Measurements from ENCODE around the gene KRT1.

The KRT1 gene

DNA sequence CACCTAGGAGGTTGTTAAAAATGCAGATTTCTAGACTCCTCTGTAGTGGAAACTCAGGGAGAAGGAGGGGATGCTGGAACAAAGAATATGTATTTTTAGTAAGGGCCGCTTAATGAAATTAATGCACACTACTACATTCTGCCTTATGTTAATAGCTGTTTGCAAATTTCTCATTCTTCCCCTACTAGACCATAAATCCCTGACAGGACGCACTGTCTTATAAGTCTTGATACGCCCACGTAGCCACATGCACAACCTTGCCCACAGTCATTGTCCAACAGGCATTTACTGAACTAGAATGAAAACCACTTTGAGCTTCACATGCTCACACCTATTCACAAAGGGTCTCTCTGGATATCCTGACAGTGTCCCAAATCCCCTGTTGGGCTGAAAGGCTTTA lies 38.7 kb downstream of the KRT1 start:
- TF ChIP-seq CTCF (conservative IDR thresholded peaks at IDR 0.05; ENCODE audit: control insufficient read depth, insufficient read depth, low read depth, low read length) = no peak
- no peak for DNase-seq (ENCODE audit: low read depth)

DNA sequence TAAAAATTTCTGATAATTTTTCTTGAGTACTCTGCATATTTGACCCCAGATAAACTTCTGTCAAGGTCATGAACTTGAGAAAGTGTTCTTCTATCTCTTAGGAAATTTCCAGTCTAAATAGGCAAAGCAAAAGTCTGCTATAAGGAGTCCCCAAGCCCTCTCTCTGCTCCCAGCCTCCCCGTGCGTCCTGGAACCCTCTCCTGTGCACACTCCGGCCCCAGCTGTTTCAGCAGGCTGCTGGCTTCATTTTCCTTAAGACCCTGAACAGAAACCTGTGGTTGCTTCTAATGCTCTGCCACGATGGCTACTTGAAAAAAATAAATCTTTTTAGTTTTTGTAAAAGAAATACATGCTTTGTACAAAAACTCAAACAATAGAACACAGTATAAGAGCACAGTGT lies 42.9 kb downstream of the KRT1 start:
- TF ChIP-seq CTCF (conservative IDR thresholded peaks at IDR 0.05; ENCODE audit: control insufficient read depth, insufficient read depth, low read depth, low read length) = no peak

More for the DNA sequence above, 38.7 kb downstream of the KRT1 start:
- H3K4me3 ChIP-seq (ENCODE audit: control insufficient read depth, low read depth, low read length) = no peak overlapping the region

DNA sequence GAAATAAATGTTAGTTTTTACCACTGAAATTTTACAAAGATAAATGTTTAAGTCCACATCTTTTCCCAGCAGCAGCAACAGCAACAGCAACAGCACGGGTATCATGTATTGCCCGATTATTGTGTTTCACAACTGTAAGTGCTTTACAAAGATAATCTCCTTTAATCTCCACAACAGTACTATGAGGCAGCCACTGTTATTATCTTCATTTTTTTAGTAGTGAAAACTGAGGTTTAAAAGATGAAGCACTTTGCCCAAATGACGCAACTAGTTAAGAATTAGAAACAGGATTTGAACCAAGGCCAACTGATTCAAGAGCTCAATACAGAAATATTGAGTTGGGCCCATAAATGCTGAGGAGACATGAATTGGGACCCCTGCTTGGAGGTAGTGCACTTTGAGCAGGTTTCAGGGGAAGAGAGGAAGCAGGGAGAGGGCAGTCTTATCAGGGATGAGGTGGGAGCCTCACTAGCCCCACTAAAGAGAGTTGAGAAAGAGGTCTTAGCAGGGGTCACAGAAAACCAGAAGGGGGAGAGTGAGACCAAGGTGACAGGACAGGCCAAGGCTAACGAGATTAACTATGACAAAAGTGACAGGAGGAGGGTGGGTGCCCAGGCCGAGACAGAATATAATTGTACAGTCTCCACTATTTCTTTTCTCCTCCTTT lies 43.5 kb downstream of the KRT1 start:
- H3K4me3 ChIP-seq (ENCODE audit: control insufficient read depth, low read depth, low read length) = no peak overlapping the region
- peak; percentile 17 for DNase-seq (ENCODE audit: low read depth)
- TF ChIP-seq CTCF (conservative IDR thresholded peaks at IDR 0.05; ENCODE audit: control insufficient read depth, insufficient read depth, low read depth, low read length) = no peak

More for the DNA sequence above, 42.9 kb downstream of the KRT1 start:
- DNase-seq (ENCODE audit: low read depth) = no peak
- H3K4me3 ChIP-seq (ENCODE audit: control insufficient read depth, low read depth, low read length) = no peak overlapping the region

- DNase-seq (ENCODE audit: low read depth) = no peak
- no peak overlapping the region for H3K4me3 ChIP-seq (ENCODE audit: control insufficient read depth, low read depth, low read length)
- TF ChIP-seq CTCF (conservative IDR thresholded peaks at IDR 0.05; ENCODE audit: control insufficient read depth, insufficient read depth, low read depth, low read length) = no peak
Observed at GRCh38 chr12:52636189-52636588, 44.0 kb downstream of the KRT1 start.

DNA sequence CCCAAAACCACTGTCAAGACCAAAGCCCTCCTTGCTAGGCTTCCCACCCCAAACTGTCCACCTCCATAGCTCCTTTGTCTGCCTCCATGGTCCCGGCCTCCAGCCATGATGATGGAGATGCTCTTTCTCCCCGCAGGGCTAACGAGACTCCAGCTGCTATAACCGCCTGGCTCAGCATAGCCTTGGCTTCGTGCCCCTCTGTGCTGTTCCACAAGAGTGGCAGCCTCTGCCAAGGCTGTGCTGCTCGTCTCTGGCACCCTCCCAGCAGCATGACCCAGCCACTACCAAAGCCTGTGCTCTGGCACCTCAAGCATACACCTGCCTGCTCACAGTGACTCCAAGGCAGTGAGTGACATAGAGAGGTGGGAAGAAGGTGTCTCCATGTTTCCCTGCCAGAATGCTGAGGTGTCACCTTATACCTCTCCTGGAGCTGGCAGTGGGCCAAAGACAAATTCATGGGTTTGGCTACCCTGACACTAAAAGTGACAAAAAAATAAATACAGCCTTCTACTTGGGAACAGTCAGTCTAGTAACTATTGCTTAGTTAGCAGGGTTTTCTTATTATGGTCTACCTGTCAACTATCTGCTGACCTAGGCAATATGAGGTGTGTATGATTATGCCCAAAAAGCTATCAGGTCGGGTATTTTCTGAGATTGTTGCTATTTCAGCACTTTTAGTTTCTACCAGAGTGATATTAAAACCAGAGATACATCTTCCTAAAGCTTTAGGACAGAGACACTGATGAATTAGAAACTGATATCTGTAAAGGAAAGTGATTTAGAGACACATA lies 45.7 kb downstream of the KRT1 start:
- no peak for TF ChIP-seq CTCF (conservative IDR thresholded peaks at IDR 0.05; ENCODE audit: control insufficient read depth, insufficient read depth, low read depth, low read length)
- H3K4me3 ChIP-seq (ENCODE audit: control insufficient read depth, low read depth, low read length) = no peak overlapping the region
- DNase-seq (ENCODE audit: low read depth) = no peak

DNA sequence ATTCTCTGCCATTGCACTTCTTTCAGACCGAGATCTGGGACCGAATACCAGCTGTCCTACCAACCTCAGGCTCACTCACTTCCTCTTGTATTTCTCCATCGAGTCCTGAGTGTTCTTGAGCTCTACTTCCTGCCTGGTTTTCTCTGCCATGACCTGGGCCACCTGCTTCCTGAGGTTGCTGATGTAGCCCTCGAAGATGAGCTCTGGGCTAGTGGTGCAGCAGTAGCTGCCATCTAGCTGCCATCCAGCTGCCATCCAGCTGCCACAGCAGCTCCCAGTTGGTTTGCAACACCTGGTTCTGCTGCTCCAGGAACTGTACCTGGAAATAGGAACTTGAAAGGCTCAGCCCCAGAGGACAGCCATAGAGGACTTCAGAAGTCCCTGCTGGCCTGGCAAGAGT lies 46.8 kb downstream of the KRT1 start:
- no peak for TF ChIP-seq CTCF (conservative IDR thresholded peaks at IDR 0.05; ENCODE audit: control insufficient read depth, insufficient read depth, low read depth, low read length)
- no peak for DNase-seq (ENCODE audit: low read depth)
- H3K4me3 ChIP-seq (ENCODE audit: control insufficient read depth, low read depth, low read length) = no peak overlapping the region
